CD4-positive, alpha-beta T cell treated with Interleukin-4 for 1 hour (primary cell): ENCODE data around the gene DDX46.
"Not testable (repeated sequence)": the region's sequence is repeated elsewhere in the genome, so short reads cannot be mapped to it uniquely, and the experiment has no call there.

ENCODE experiments used
- DNase-seq, 2 donors: peaks; one replicate each; pipeline ENCODE4 v3.0.0-alpha.2; 2020 to 2022

DDX46 gene, protein sequence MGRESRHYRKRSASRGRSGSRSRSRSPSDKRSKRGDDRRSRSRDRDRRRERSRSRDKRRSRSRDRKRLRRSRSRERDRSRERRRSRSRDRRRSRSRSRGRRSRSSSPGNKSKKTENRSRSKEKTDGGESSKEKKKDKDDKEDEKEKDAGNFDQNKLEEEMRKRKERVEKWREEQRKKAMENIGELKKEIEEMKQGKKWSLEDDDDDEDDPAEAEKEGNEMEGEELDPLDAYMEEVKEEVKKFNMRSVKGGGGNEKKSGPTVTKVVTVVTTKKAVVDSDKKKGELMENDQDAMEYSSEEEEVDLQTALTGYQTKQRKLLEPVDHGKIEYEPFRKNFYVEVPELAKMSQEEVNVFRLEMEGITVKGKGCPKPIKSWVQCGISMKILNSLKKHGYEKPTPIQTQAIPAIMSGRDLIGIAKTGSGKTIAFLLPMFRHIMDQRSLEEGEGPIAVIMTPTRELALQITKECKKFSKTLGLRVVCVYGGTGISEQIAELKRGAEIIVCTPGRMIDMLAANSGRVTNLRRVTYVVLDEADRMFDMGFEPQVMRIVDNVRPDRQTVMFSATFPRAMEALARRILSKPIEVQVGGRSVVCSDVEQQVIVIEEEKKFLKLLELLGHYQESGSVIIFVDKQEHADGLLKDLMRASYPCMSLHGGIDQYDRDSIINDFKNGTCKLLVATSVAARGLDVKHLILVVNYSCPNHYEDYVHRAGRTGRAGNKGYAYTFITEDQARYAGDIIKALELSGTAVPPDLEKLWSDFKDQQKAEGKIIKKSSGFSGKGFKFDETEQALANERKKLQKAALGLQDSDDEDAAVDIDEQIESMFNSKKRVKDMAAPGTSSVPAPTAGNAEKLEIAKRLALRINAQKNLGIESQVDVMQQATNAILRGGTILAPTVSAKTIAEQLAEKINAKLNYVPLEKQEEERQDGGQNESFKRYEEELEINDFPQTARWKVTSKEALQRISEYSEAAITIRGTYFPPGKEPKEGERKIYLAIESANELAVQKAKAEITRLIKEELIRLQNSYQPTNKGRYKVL

DNA sequence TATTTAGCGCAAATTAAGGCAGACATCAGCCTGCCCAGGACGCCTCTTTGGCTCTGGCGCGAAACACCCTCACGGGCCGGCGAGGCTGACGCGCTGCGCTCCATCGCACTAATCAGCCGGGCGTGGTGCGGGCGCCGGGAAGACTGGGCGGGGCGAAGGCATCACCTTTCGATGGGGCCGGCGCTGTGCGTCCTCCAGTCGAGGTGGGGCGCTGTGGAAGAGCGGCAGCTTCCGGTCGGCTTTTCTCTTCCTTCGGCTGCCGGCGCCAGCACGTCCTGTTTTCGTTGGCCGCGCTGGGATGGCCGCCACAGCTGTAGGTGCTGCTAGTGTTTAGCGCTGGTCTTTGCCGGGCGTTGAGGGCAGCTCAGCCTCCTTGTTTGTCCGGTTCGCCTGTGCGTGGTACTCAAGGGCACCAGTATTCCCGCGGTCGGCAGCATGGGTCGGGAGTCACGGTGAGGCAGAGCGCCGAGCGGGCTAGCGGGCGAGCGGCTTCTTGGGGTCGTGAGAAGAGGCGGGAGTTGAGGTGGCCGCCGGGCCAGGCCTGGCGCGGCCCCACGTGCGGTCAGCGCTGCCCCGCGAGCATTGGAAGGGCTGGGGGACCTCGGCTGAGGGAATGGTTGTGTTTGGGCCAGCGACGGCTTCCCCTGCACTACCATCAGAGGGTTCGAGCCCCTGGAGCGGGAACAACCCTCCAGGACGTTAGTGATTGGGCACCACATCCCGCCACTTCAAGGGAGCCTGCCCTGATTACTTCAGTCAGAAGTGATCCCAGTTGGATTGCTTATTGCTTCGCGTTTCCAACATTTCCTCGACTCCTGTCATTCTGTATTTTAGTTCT lies at the start of gene DDX46:
DDX46 (plus strand) TSS at position 276 of the 838 bp plus-strand sequence; CDS start at position 436, 160 bp downstream.
- DNase-seq, result peak; percentile 92 to 94

DNA sequence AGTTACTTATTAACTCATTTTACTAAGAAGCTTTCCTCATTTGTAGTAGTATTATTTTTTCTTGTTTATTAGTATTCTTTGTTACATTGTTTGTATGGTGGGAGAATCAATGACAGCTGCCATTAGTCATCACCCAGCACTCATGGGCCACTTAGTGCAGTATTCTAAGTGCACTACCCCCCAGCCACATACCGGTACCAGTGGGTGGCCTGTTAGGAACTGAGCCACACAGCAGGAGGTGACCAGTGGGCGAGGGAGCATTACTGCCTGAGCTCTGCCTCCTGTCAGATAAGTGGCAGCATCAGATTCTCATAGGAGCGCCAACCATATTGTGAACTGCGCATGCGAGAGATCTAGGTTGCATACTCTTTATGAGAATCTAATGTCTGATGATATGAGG lies 44.5 kb upstream of the DDX46 start:
- no peak for DNase-seq

GRCh38 chr5:134714541-134714940 lies 44.0 kb upstream of the DDX46 start:
- DNase-seq, result no peak

DNA sequence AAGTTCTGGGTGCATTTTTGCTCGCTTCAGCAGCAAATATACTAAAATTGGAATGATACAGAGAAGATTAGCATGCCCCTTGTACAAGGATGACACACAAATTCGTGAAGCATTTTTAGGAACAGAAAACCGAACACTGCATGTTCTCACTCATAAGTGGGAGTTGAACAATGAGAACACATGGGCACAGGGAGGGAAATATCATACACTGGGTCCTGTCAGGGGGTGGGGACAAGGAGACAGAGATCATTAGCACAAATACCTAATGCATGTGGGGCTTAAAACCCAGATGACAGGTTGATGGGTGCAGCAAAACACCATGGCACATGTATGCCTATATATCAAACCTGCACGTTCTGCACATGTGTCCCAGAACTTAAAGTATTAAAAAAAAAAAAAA lies 43.1 kb upstream of the DDX46 start:
- not testable (repeated sequence) for DNase-seq

- DNase-seq, result no peak
These were observed 33.7 kb upstream of the DDX46 start for GRCh38 chr5:134724872-134725271.

DNA sequence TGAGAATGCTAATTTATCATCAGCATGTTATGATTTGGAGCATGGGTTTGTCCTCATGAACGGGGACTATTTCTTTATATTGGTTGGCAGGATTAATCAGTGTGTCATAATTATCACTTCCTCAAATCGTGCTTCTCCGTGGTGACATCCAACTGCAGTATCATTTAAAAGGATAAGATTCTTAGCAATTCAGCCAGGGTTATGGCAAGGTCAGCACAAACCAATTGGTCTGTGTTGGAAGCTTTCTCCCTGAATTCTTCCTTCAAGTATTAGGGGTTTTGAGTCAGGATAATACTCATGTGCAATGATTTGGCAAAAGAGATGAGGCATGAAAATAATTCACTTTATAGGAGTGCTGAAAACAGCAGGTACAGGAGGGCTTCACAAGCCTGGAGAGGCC lies 25.8 kb upstream of the DDX46 start:
- DNase-seq, result no peak

GRCh38 chr5:134735243-134735642 lies 23.3 kb upstream of the DDX46 start:
- no peak for DNase-seq

DNA sequence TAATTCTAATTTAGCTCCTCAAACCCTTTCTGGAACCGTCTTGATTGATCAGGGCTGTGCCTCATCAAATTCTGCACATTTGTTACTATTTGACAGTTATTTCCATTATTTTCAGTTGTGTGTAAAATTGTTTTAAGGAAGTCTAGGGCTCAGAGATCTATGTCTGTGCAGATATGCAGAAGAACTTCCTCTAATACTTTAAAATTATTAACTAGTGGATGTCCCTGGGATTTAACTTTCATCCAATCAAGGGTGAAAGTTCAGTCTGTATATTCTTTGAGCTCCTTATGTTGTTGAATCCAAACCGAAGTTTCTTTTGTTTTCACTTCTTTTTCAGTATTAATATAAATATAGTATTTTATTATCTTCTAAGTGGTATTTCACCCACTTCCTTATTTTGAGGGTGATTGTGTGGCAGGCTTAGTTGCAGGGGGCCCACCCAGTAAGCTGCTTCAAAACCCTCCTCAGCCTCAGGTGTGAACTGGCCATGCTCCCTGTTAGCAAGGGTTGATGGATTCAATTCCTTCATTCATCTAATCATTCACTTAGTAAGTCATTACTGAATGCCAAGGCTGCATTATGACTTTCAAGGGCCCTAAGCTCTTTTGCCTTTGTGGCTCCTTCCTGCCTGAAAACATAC lies 22.3 kb upstream of the DDX46 start:
- DNase-seq, result no peak

GRCh38 chr5:134738133-134738962 lies 20.2 kb upstream of the DDX46 start, which contains the start of gene CAMLG:
TSS of gene CAMLG (plus strand) at chr5:134738548. CDS start at chr5:134738621, 73 bp downstream.
- DNase-seq, result peak; percentile 97 to 98

- DNase-seq, result peak in 1 of 2 donors; percentile 47
These were observed 19.5 kb upstream of the DDX46 start for GRCh38 chr5:134738963-134739661.

DNA sequence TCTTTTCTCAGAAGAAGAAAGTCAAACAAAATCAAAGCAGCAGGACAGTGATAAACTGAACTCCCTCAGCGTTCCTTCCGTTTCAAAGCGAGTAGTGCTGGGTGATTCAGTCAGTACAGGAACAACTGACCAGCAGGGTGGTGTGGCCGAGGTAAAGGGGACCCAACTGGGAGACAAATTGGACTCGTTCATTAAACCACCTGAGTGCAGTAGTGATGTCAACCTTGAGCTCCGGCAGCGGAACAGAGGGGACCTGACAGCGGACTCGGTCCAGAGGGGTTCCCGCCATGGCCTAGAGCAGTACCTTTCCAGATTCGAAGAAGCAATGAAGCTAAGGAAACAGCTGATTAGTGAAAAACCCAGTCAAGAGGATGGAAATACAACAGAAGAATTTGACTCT lies 17.5 kb upstream of the DDX46 start:
- DNase-seq, result no peak

DNA sequence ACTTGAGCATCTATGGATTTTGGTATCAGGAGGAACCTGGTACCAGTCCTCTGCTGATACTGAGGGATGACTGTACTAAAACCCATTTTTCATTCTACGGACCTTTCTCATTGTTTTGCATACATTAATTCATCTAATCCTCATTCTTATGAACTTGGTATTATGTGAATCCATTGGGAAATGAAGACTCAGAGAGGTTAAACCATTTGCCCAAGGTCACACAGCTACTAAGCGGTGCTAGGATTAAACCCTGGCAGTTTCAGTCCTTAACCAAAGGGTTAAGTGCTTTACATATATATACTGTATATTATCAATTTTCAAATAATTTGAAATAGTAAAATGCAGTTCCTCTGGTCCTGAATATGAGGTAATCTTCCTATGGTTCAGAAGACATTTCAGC lies 16.4 kb upstream of the DDX46 start:
- no peak for DNase-seq

DNA sequence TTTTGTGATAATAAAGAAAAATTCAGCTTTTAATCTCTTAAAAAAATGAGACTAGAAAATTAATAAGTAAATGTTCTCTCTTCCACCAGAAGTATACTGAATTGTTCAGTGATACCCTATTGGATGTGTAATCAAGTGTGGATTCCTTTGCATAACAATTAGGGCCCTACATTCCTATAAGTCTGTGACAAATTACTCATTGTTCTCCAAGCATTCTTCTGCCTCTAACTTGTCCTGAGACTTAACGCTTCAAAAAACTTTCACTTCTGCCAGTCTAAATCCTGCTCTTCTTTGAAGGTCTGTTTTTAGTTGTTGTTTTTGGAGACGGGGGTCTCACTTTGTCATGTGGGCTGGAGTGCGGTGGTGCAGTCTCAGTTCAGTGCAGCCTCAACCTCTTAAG lies 9.2 kb upstream of the DDX46 start:
- DNase-seq, result no peak

DNA sequence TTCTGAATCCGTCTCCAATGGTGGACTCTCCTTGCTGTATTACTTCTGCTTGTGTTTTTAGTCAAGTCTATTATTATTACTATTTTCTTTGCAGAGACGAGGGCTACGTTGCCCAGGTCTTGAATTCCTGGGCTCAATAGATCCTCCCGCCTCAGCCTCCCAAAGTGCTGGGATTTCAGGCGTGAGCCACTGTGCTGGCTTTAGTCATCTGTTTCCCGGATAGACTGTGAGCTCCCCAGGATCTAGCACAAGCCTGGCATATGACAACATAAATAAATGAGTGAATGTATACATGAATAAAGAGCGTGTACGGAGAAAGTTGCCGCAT lies 439 bp upstream of the DDX46 start:
- DNase-seq, result no peak

GRCh38 chr5:134767528-134768291 lies 9.1 kb downstream of the DDX46 start:
- not testable (repeated sequence) for DNase-seq

DNA sequence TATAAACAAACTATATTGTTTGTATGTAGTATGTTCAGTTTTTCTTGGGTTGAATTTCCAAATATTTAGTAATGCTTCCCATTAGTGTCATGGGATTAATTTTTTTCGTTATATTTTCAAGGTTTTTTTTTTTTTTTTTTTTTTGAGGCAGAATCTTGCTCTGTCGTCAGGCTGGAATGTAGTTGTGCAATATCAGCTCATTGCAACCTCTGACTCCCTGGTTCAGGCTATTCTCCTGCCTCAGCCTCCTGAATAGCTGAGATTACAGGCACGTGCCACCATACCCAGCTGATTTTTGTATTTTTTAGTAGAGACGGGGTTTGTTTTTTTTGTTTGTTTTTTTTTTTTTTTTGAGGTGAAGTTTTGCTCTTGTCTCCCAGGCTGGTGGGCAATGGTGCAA lies 10.6 kb downstream of the DDX46 start:
- DNase-seq, result no peak

GRCh38 chr5:134772461-134773125 lies 14.0 kb downstream of the DDX46 start:
- no peak for DNase-seq

DNA sequence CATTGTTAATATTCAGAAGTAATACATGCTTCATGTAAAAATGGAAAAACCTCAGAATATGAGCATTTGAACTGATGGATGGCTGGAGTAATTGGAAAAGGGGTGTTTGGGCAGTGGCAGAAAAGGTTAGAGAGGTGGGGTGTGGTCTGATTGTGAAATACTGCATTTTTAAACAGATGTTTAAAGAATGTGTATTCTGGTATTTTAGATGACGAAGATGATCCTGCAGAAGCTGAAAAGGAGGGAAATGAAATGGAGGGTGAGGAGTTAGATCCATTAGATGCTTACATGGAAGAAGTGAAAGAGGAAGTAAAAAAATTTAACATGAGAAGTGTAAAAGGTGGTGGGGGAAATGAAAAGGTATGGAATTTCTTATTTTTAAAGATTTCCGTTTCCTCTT lies 18.8 kb downstream of the DDX46 start:
- no peak for DNase-seq

DNA sequence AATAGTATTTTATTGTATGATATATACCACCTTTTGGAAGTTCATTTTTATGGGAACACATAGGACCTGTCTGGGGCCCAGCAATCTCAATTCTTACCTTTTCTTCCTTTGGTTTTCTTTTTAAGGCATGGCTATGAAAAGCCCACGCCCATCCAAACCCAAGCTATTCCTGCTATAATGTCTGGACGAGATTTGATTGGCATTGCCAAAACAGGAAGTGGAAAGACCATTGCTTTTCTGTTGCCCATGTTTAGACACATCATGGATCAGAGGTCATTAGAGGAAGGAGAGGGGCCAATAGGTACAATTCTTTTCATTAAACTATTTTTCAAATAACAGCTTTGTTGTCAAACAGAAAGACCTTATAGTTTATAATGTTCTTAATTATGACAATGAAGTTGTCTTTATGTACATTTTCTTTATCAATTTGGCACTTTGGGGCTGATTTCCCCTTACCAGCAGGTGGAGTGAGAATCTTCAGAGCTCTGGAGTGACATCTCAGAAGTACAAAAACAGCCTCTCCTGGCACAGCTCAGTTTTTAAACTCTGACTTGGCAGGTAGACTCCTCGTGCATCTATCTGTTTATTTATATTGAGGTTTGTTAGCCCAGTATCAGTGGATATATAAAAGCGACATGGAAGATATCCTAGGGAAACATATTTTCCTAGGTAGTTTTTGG lies 25.8 kb downstream of the DDX46 start:
- DNase-seq, result peak in 1 of 2 donors; percentile 28
